Muscle of back (tissue), 11 donors: ENCODE data around the gene CGB7. TPM values are rescaled to one million over a fixed set of nuclear protein-coding genes. Genes with fewer than 3 reads are reported as not detected.

Source experiments
- DNase-seq, 3 donors: peaks; one replicate each; pipeline versions ENCODE4 v3.0.0 to v3.0.0-alpha.2; 2013
- polyA plus RNA-seq, 10 donors: library from polyadenylated mRNA; unstranded; fragments of 120-200 nt; gene quantifications; one replicate each; pipeline ENCODE4 v1.2.1, GENCODE V29; 2013; ENCODE audit not compliant: insufficient read length in 10 of 10

Gene CGB7
- polyA plus RNA-seq, 10 donors = 0.50 to 1.5 (median 0.66) TPM

DNA sequence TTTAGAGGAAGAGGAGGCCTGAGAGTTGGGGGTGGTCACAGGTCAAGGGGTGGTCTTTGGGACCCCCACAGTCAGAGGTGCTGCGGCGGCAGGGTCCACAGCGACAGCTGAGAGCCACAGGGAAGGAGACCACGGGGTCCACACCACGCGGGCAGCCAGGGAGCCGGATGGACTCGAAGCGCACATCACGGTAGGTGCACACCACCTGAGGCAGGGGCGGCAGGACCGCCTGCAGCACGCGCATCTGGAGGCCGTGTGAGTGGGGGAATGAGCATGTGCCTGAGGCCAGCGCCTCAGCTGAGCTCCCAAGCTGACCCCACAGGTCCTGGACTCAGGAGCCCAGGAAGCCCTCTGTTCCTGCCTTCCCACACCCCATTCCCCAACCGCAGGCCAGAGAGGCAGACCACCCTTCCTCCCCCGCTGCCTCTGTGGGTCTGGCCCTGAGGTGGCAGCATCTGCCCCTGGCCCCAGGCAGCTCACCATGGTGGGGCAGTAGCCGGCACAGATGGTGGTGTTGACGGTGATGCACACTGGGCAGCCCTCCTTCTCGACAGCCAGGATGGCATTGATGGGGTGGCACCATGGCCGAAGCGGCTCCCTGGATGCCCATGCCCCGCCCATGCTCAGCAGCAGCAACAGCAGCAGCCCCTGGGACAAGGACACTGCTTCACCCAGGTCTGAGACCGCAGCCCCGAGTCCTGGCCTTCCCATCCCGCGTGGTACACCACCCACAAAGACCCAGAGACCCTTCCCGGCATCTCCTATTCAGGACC is 41.3 kb downstream of the CGB7 start:
- DNase-seq = no peak

DNA sequence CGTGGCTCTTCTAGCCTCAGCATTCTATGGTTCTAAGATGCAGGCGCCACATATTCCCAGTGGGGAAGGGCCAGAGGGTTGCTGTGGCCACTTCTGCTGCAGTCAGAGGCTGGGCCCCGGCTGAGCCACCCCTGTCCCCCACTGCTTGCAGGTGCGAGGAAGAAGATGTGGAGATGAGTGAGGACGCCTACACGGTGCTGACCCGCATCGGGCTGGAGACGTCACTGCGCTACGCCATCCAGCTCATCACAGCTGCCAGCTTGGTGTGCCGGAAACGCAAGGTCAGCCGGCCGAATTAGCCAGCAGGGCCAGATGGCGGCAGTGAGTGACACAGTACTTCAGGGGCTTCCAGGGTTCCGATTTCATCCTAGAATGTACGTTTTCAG is 42.7 kb downstream of the CGB7 start:
- no peak for DNase-seq

DNA sequence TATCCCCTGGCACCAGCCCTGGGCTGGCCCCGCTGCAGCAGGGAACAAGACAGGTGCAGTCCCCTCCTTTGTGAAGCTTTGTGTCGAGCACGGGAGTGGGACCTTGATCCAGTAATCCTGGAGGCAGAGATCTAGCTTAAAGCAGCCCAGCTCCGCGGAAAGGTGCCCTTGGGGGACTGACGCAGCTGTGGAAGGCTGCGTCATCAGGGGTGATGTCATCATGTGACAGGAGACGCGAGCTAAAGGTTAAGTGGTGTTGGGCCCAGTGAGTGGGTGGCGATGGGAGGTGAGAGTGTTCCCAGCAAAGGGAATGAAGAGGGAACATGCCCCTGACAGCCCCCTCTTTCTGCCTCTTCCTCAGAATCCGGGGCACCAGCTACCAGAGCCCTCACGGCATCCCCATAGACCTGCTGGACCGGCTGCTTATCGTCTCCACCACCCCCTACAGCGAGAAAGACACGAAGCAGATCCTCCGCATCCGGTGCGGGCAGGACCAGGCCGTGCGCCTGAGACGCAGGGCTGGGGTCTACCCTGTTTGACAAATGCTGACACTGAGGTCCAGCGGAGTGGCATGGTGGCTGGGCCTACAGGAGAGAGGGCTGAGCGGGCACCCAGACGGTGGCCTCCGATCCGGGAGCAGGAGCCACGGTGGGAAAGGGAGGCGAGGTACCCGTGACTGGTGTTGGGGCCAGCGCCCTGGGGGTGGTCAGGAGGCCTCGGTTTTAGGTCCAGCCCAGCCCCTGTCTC is 43.3 kb downstream of the CGB7 start:
- DNase-seq = no peak

DNA sequence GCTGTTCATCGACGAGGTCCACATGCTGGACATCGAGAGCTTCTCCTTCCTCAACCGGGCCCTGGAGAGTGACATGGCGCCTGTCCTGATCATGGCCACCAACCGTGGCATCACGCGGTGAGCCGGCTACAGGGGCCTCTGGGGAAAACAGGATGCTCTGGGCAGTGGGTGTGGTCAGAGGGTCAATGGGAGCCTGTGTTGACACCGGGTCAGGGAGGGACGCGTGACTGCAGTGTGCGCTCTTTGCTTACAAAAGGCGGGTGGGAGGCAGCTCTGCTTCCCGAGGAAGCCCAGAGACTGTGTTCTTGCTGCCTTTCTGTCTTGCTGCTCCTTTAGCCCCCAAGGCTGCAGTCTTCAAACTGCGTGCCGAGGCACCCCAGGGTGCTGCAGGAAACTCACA is 46.4 kb downstream of the CGB7 start:
- no peak for DNase-seq

DNA sequence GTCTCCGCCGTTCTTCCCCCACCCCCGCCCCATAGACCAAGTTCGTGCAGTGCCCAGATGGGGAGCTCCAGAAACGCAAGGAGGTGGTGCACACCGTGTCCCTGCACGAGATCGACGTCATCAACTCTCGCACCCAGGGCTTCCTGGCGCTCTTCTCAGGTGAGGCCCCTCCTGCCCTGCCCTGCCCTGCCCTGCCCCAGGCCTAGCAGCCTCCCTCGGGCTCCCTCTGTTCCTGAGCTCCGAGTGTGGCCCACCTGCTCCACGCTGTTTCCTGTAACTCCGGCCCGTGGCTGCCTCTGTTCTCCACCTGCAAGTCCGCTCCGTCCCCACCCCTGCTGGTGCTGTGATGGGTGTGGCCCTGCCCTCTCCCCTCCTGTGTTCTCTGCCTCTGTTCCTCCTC is 47.1 kb downstream of the CGB7 start:
- DNase-seq = no peak

DNA sequence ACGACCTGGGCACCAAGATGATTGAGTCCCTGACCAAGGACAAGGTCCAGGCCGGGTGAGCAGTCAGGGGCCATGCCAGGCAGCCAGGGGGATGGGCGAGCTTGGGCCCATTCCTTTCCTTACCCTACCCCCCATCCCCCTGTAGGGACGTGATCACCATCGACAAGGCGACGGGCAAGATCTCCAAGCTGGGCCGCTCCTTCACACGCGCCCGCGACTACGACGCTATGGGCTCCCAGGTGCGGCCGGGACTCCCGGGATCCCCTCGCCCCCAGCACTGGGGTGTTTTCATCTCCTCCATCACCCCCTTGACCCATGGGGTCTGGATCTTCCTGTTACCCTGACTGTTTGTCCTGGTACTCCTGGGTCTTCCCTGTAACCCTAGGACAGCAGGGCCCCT is 47.7 kb downstream of the CGB7 start:
- no peak for DNase-seq

DNA sequence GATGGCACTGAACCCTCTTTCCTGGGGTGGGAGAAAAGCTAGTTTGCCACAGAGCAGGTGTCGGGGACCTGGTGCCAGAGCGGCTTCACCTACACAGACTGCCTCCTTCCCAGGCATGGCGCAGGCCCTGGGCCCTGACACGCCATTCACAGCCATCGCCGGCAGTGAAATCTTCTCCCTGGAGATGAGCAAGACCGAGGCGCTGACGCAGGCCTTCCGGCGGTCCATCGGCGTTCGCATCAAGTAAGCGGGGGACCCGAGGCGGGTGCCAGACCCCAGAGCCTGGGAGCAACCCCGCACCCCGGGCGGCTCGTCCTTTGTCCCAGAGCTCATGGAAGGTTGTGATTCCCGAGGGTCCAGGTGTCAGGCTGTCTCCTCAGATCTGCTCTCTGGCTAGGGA is 50.6 kb downstream of the CGB7 start:
- DNase-seq = no peak

DNA sequence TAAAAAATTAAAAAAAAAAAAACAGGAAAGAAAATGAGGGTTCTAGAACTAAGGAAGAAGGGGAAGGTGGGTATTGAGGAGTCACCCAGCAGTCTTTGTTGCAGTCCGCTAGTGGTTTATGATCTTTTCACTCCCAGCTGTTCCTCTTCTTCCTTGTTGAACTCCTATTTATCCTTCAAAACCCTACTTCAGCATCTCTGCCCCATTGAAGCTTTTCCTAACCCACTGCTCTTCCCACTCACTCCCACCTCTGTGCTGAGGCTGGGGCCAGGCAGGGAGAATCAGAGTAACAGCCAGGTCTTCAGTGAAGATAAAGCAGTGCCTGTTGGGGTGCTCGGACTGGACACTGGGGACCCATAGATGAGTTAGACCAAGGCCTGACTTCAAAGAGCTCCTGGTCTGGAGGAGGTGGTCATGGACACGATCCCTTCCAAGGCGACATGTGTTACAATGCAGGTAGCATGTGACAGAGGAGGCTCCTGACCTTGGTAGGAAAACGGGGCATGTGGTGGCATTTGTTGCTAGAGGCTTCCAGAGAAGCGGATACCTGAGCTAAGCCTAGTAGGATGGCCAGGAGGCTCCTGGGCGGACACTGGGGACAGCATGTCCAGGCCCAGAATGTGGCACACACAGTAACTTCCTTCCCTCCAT is 52.5 kb downstream of the CGB7 start:
- no peak for DNase-seq

Other genes with a start within 250 kb of the CGB7 start
- 10 to 100 TPM; 19.6 to 24.3 (median 22.4) TPM for gene BCAT2, start 246.7 kb downstream of the CGB7 start, polyA plus RNA-seq
- 1 to 10 TPM; 2.6 to 4.5 (median 3.2) TPM for gene HSD17B14, start 221.3 kb downstream of the CGB7 start, polyA plus RNA-seq
- 10 to 100 TPM; 23.6 to 43.5 (median 33.1) TPM for gene PLEKHA4, start 189.1 kb downstream of the CGB7 start, polyA plus RNA-seq
- 10 to 100 TPM; 44.3 to 79.0 (median 62.4) TPM for gene PPP1R15A, start 185.3 kb downstream of the CGB7 start, polyA plus RNA-seq
- gene TULP2, start 159.0 kb downstream of the CGB7 start, polyA plus RNA-seq = under 1 TPM in 5 of 10 donors, not detected in 5; 0.16 to 0.54 (median 0.30) TPM
- gene NUCB1, start 157.4 kb downstream of the CGB7 start, polyA plus RNA-seq = 100 to 1,000 TPM; 118 to 190 (median 146) TPM
- under 1 TPM in 9 of 10 donors, not detected in 1; 0.15 to 0.80 (median 0.39) TPM for gene DHDH, start 124.0 kb downstream of the CGB7 start, polyA plus RNA-seq
- gene BAX, start 102.9 kb downstream of the CGB7 start, polyA plus RNA-seq = 10 to 100 TPM; 32.8 to 56.5 (median 42.7) TPM
- 100 to 1,000 TPM; 520 to 975 (median 659) TPM for gene FTL, start 92.4 kb downstream of the CGB7 start, polyA plus RNA-seq
- gene GYS1, start 64.4 kb downstream of the CGB7 start, polyA plus RNA-seq = 100 to 1,000 TPM in 2 of 10 donors, 10 to 100 TPM in 8; 52.5 to 103 (median 84.0) TPM
- 10 to 100 TPM; 43.8 to 73.4 (median 52.0) TPM for gene RUVBL2, start 63.9 kb downstream of the CGB7 start, polyA plus RNA-seq
- under 1 TPM in 1 of 10 donors, not detected in 9; 0.34 TPM for gene LHB, start 40.7 kb downstream of the CGB7 start, polyA plus RNA-seq
- gene CGB3, start 33.4 kb downstream of the CGB7 start, polyA plus RNA-seq = under 1 TPM in 2 of 10 donors, not detected in 8; 0.19 to 0.54 TPM
- gene CGB2, start 25.9 kb downstream of the CGB7 start, polyA plus RNA-seq = under 1 TPM in 1 of 10 donors, not detected in 9; 0.49 TPM
- under 1 TPM in 1 of 10 donors, not detected in 9; 0.90 TPM for gene CGB1, start 20.9 kb downstream of the CGB7 start, polyA plus RNA-seq
- gene CGB5, start 13.9 kb downstream of the CGB7 start, polyA plus RNA-seq = 1 to 10 TPM in 4 of 10 donors, under 1 TPM in 1, not detected in 5; 0.44 to 2.1 (median 1.5) TPM
- gene CGB8, start 8.6 kb downstream of the CGB7 start, polyA plus RNA-seq = 1 to 10 TPM in 2 of 10 donors, under 1 TPM in 3, not detected in 5; 0.40 to 1.6 (median 0.82) TPM
- 1 to 10 TPM; 2.4 to 5.8 (median 3.8) TPM for gene NTF4, start 7.1 kb upstream of the CGB7 start, polyA plus RNA-seq
- gene KCNA7, start 14.9 kb upstream of the CGB7 start, polyA plus RNA-seq = 1 to 10 TPM; 3.3 to 9.4 (median 7.1) TPM
- 100 to 1,000 TPM; 136 to 261 (median 187) TPM for gene SNRNP70, start 27.7 kb upstream of the CGB7 start, polyA plus RNA-seq
- 10 to 100 TPM in 4 of 10 donors, 1 to 10 TPM in 6; 8.1 to 14.5 (median 9.8) TPM for gene LIN7B, start 56.6 kb upstream of the CGB7 start, polyA plus RNA-seq
- gene C19orf73, start 61.4 kb upstream of the CGB7 start, polyA plus RNA-seq = 1 to 10 TPM in 1 of 10 donors, under 1 TPM in 7, not detected in 2; 0.26 to 1.4 (median 0.64) TPM
- gene PPFIA3, start 61.8 kb upstream of the CGB7 start, polyA plus RNA-seq = 10 to 100 TPM in 1 of 10 donors, 1 to 10 TPM in 9; 3.4 to 11.9 (median 6.6) TPM
- gene HRC, start 97.6 kb upstream of the CGB7 start, polyA plus RNA-seq = 100 to 1,000 TPM in 9 of 10 donors, 10 to 100 TPM in 1; 77.6 to 154 (median 138) TPM
- 10 to 100 TPM; 16.8 to 66.3 (median 31.4) TPM for gene TRPM4, start 100.0 kb upstream of the CGB7 start, polyA plus RNA-seq